GM12892 (cell line): ENCODE data around the gene TGFBI.

Source experiments
- POLR2A ChIP-seq: IDR thresholded peaks from 2 replicates; pipeline ENCODE4 v1.6.1; 2011; ENCODE audit warnings: low read depth, low read length, control low read depth
- POLR2AphosphoS5 ChIP-seq: IDR thresholded peaks from 2 replicates; pipeline ENCODE4 v1.6.1; 2011; ENCODE audit warnings: low read depth, low read length, control low read depth

GRCh38 chr5:135993880-135994636, 34.7 kb upstream of the TGFBI start:
- TF ChIP-seq POLR2A (no peak), POLR2AphosphoS5 (no peak)
